ENCODE measurements around the gene KRT72.

DNA sequence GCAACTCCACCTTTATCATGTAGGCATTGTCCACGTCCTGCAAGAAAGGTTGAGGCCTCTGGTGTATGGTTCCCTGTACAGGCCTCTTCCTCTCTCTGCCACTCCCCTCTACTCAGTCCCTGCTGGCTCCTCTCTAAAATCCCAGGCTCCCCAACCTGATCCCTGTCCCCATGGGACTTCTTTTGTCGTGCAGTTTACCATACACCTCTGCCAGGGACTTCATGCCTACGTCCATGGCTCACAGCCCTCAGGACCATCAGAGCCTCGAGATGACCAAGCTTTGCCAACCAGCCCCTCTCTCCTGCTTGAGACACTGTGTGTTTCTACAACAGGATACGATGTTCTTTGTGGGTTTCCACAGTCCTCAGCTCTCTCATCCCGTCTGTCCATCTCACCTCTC lies 47.8 kb upstream of the KRT72 start:
- TF ChIP-seq CTCF (conservative IDR thresholded peaks at IDR 0.05; ENCODE audit: low read length) (no peak), EZH2phosphoT487 (IDR thresholded peaks at IDR 0.05; ENCODE audit: borderline replicate concordance) (no peak)

Measured in Loucy (cell line).